Measurements from ENCODE around the gene LPP. TPM values are rescaled to one million over a fixed set of nuclear protein-coding genes. Genes with fewer than 3 reads are reported as not detected.

Gene LPP
- total and polyA plus RNA-seq, 9 of the 15 experiments (the other 6 are each of a cell fraction or from before 2014, with no cell fraction given) = 0.07 to 0.18 TPM; not detected in 7

DNA sequence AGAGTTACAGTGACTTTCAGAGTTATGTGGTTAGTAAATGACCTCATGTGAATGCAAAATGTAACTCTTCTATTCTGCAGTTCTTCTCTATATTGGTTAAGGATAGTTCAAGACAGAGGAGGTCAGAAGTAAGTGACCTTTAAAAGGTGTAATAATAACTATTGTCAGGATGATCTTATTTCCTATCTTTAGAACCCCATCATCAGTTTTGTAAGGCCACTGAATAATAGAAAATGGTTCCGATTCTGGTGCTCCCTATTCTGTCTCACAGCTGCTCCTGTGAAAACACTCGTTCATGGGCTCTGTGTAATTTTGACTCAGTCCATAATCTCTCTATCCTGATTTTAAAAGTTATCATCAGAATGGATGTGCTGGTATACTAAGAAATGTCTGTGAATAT lies 463.3 kb downstream of the LPP start:
- Histone ChIP-seq H3K4me3 (no peak overlapping the region), H3K27ac (ENCODE audit: extremely low read depth, low read depth, low read length) (no peak overlapping the region), H2AFZ (ENCODE audit: low read depth, low read length) (no peak overlapping the region), H3K9me1 (ENCODE audit: control insufficient read depth, insufficient read depth, low read length) (no peaks in the 10 kb centered on the region), H3K9me3 (replicated peaks; ENCODE audit: control insufficient read depth, insufficient read depth, low read depth, low read length) (no peaks in the 10 kb centered on the region), H4K20me1 (replicated peaks; ENCODE audit: control insufficient read depth, insufficient read depth, low read length) (no peaks in the 10 kb centered on the region), H3K4me1 (replicated peaks in 1 of 2; ENCODE audit: control insufficient read depth in 2 of 2, insufficient read depth in 2 of 2, low read length in 2 of 2) (no peaks in the 10 kb centered on the region), H3K79me2 (ENCODE audit: control insufficient read depth, insufficient read depth, low read length) (no peaks in the 10 kb centered on the region), H3K36me3 (ENCODE audit: control insufficient read depth, insufficient read depth, low read length) (no peaks in the 10 kb centered on the region), H3K27me3 (ENCODE audit: control insufficient read depth in 2 of 2, insufficient read depth in 2 of 2, low read length in 2 of 2) (no peaks in the 10 kb centered on the region), H3K9ac (ENCODE audit: insufficient read depth in 1 of 2, low read depth in 2 of 2, low read length in 2 of 2) (no peak overlapping the region), H3K4me2 (ENCODE audit: insufficient read depth, low read length) (no peak overlapping the region)
- ChIA-PET POLR2A (no interaction called here), CTCF (ENCODE audit: low intra/inter-chr PET ratio) (no interaction called here)
- DNase-seq (ENCODE audit: extremely low read depth in 1 of 4, low spot score in 3 of 4) = no peak
- in situ Hi-C loops (cut with MboI) = no loop called here
- ATAC-seq = no peak
- FAIRE-seq = no peak
- TF ChIP-seq ATF7 (IDR thresholded peaks at IDR 0.05) = no peak
- TF ChIP-seq RNF2 (IDR thresholded peaks at IDR 0.05) = no peak
- TF ChIP-seq, protein P1, sequence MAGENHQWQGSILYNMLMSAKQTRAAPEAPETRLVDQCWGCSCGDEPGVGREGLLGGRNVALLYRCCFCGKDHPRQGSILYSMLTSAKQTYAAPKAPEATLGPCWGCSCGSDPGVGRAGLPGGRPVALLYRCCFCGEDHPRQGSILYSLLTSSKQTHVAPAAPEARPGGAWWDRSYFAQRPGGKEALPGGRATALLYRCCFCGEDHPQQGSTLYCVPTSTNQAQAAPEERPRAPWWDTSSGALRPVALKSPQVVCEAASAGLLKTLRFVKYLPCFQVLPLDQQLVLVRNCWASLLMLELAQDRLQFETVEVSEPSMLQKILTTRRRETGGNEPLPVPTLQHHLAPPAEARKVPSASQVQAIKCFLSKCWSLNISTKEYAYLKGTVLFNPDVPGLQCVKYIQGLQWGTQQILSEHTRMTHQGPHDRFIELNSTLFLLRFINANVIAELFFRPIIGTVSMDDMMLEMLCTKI (IDR thresholded peaks at IDR 0.05; ENCODE audit: partially characterized antibody) = no peak
- TF ChIP-seq MAFG (tag; conservative IDR thresholded peaks at IDR 0.05) = no peak
- TF ChIP-seq HDAC1 (IDR thresholded peaks at IDR 0.05) = no peak
- TF ChIP-seq SIN3A (IDR thresholded peaks at IDR 0.05; ENCODE audit: borderline replicate concordance in 2 of 2, control insufficient read depth in 1 of 2, low read depth in 2 of 2, low read length in 2 of 2) = no peak
- TF ChIP-seq, protein P2, sequence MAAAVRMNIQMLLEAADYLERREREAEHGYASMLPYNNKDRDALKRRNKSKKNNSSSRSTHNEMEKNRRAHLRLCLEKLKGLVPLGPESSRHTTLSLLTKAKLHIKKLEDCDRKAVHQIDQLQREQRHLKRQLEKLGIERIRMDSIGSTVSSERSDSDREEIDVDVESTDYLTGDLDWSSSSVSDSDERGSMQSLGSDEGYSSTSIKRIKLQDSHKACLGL (CRISPR knock-in tag; IDR thresholded peaks at IDR 0.05; ENCODE audit: borderline replicate concordance, poor library complexity, severe bottlenecking) = no peak
- no peak for TF ChIP-seq SRSF9 (IDR thresholded peaks at IDR 0.05; ENCODE audit: borderline replicate concordance, low read depth, low read length)
- TF ChIP-seq NCOR1 (IDR thresholded peaks at IDR 0.05) = no peak
- no peak for TF ChIP-seq RUNX1 (IDR thresholded peaks at IDR 0.05; ENCODE audit: low read depth)
- no peak for TF ChIP-seq ZNF551 (CRISPR knock-in tag; IDR thresholded peaks at IDR 0.05)
- TF ChIP-seq, protein P3, sequence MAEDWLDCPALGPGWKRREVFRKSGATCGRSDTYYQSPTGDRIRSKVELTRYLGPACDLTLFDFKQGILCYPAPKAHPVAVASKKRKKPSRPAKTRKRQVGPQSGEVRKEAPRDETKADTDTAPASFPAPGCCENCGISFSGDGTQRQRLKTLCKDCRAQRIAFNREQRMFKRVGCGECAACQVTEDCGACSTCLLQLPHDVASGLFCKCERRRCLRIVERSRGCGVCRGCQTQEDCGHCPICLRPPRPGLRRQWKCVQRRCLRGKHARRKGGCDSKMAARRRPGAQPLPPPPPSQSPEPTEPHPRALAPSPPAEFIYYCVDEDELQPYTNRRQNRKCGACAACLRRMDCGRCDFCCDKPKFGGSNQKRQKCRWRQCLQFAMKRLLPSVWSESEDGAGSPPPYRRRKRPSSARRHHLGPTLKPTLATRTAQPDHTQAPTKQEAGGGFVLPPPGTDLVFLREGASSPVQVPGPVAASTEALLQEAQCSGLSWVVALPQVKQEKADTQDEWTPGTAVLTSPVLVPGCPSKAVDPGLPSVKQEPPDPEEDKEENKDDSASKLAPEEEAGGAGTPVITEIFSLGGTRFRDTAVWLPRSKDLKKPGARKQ (CRISPR knock-in tag; IDR thresholded peaks at IDR 0.05) = no peak
- no peak for TF ChIP-seq ZNF408 (CRISPR knock-in tag; IDR thresholded peaks at IDR 0.05; ENCODE audit: low read depth)
- TF ChIP-seq TRIM24 (IDR thresholded peaks at IDR 0.05) = no peak
- no peak for TF ChIP-seq GTF2E2 (tag; IDR thresholded peaks at IDR 0.05)
- no peak for TF ChIP-seq KAT8 (IDR thresholded peaks at IDR 0.05; ENCODE audit: low read depth)
- TF ChIP-seq ZBTB1 (CRISPR knock-in tag; IDR thresholded peaks at IDR 0.05; ENCODE audit: borderline replicate concordance, low read depth) = no peak
- no peak for TF ChIP-seq RFX1 (IDR thresholded peaks at IDR 0.05)
- no peak for TF ChIP-seq RFX7 (CRISPR knock-in tag; IDR thresholded peaks at IDR 0.05)
- TF ChIP-seq MTA3 (IDR thresholded peaks at IDR 0.05; ENCODE audit: borderline replicate concordance) = no peak
- intact Hi-C loops (cut with micrococcal nuclease) = no loop called here
- BruUV-seq (replicated peaks) = no TSS peak
- 0% methylated on average over 2 of the region's 2 CpGs for WGBS (ENCODE audit: insufficient coverage, low coverage, missing lambda C conversion rate)

All from K562 (cell line).